ENCODE data around the gene OR1E2.
"Not testable (repeated sequence)": the region's sequence is repeated elsewhere in the genome, so short reads cannot be mapped to it uniquely, and the experiment has no call there.

DNA sequence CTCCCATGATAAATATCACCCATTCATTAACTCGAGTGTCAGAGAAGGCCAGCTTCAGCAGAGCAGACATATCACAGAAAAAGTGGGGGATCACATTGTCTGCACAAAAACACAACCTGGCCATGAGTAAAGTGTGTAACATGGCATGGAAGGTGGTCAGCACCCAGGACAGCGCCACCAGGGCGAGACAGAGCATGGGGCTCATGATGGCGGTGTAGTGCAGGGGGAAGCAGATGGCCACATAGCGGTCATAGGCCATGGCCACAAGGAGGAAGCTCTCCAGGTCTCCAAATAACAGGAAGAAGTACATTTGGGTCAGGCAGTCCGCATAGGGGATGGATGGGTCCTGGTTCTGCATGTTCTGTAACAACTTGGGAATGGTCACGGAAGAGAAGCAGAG, 35.8 kb downstream of the OR1E2 start:
- TF ChIP-seq POLR2A (IDR thresholded peaks at IDR 0.05; ENCODE audit: extremely low read depth, insufficient read length) = not testable (repeated sequence)
- TF ChIP-seq, protein P1, sequence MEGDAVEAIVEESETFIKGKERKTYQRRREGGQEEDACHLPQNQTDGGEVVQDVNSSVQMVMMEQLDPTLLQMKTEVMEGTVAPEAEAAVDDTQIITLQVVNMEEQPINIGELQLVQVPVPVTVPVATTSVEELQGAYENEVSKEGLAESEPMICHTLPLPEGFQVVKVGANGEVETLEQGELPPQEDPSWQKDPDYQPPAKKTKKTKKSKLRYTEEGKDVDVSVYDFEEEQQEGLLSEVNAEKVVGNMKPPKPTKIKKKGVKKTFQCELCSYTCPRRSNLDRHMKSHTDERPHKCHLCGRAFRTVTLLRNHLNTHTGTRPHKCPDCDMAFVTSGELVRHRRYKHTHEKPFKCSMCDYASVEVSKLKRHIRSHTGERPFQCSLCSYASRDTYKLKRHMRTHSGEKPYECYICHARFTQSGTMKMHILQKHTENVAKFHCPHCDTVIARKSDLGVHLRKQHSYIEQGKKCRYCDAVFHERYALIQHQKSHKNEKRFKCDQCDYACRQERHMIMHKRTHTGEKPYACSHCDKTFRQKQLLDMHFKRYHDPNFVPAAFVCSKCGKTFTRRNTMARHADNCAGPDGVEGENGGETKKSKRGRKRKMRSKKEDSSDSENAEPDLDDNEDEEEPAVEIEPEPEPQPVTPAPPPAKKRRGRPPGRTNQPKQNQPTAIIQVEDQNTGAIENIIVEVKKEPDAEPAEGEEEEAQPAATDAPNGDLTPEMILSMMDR (IDR thresholded peaks at IDR 0.05; ENCODE audit: low read depth, low read length) = not testable (repeated sequence)
